ENCODE data around the gene TTLL11.

DNA sequence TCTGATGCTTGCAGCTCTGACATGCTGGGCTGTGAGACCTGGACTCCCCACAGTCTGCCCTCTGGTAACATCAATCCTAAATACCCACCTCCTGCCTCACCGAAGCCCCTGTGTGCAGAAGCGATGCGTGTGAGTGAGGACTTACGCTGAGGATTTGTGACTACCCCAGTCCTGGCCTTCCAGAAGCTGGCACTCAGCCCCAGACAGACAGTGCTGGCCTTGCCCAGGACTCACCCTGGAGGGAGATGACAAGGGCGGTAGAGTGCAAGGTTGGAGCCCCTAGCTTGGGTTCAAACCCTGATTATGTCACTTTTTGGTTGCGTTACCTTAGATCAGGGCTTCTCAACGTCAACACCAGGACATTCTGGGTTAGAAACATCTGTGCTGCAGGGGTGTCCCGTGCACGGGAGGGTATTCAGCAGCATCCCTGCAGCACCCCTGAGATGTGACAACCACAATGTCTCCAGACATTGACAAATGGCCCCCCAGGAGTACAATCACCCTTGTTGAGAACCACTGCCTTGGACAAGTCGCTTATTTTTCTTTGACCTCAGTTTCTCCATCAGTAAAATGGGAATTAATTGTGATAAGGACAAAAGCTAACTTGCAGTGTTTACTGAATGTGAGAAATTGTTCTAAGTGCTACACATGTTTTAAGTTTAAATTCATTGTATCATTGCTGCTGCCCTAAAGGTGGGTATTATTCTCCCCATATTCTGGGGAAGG is 23.5 kb upstream of the TTLL11 start:
- TF ChIP-seq, protein P1, sequence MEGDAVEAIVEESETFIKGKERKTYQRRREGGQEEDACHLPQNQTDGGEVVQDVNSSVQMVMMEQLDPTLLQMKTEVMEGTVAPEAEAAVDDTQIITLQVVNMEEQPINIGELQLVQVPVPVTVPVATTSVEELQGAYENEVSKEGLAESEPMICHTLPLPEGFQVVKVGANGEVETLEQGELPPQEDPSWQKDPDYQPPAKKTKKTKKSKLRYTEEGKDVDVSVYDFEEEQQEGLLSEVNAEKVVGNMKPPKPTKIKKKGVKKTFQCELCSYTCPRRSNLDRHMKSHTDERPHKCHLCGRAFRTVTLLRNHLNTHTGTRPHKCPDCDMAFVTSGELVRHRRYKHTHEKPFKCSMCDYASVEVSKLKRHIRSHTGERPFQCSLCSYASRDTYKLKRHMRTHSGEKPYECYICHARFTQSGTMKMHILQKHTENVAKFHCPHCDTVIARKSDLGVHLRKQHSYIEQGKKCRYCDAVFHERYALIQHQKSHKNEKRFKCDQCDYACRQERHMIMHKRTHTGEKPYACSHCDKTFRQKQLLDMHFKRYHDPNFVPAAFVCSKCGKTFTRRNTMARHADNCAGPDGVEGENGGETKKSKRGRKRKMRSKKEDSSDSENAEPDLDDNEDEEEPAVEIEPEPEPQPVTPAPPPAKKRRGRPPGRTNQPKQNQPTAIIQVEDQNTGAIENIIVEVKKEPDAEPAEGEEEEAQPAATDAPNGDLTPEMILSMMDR (conservative IDR thresholded peaks at IDR 0.05), result no peak
- TF ChIP-seq EZH2 (IDR thresholded peaks at IDR 0.05; ENCODE audit: low read depth), result no peak

All from PC-9 (cell line).